GM18861 (cell line): ENCODE data around the gene FBXO44.
"Not testable (repeated sequence)": the region's sequence is repeated elsewhere in the genome, so short reads cannot be mapped to it uniquely, and the experiment has no call there.

Experiments
- ATAC-seq: cut with Tn5 transposase; IDR thresholded peaks from one replicate; pipeline ENCODE4 v1.9.1; 2021; ENCODE audit not compliant: unreplicated experiment

FBXO44 gene

GRCh38 chr1:11654137-11654938, at the start of gene FBXO44, which contains the start of gene FBXO2:
Gene FBXO44, plus strand, starts transcription at chr1:11654877. Its CDS starts 959 bp downstream, at chr1:11655836.
Gene FBXO2, minus strand, starts transcription at chr1:11654429. Its CDS starts 89 bp downstream, at chr1:11654340.
- ATAC-seq: no peak

GRCh38 chr1:11606775-11607174, 47.9 kb upstream of the FBXO44 start:
- ATAC-seq: no peak

- ATAC-seq: not testable (repeated sequence)
Observed at GRCh38 chr1:11608596-11609130, 46.0 kb upstream of the FBXO44 start.

- ATAC-seq: not testable (repeated sequence)
Observed at GRCh38 chr1:11609378-11609777, 45.3 kb upstream of the FBXO44 start.

- no peak for ATAC-seq
Observed at GRCh38 chr1:11610629-11611180, 44.0 kb upstream of the FBXO44 start.

DNA sequence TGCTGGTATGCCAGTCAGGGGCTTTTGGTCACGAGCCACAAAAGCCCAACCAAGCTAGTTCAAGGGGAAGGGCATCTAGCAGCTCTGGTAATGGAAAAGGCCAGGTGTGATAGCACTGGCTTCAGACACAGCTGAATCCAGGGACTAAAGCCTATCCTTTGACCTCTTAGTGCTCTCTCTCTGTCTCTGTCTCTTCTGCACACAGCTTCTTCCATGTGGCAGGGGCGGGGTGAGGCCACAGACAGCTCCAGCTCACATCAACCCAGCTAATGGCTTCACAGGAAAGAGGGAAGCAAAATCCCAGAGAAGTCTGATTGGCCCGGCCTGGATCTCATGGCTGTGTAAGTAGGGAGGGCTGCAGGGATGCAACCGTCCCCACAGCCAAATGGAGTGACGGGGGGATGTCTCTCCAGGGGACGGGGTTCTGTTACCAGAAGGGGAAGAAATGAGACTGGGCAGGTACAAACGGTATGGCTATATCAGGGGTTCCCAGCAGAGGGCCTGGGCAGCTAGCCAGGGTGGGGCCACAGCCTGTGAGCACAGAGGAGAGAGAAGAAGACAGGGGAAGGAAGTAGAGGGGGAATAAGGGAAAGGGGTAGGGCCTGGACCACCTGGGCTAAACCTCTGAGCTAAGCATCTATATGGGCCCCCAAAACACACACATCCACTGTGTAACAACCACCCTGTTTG, 42.9 kb upstream of the FBXO44 start:
- ATAC-seq: no peak

DNA sequence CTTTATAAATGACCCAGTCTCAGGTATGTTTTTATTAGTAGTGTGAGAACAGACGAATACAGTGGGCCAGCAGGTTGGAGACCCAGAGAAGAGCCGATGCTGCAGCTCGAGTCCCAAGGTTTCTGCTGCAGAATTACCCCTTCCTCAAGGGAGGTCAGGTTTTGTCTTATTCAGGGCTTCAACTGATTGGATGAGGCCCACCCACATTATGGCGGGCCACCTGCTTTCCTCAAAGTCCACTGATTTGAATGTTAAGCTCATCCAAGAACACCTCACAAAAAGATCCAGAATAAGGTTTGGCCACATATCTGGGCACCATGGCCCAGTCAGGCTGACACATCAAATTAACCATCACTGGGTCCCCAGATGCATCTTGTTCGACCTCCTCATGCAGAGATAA, 41.3 kb upstream of the FBXO44 start:
- no peak for ATAC-seq

- ATAC-seq: no peak
Observed at GRCh38 chr1:11615090-11615489, 39.6 kb upstream of the FBXO44 start.

DNA sequence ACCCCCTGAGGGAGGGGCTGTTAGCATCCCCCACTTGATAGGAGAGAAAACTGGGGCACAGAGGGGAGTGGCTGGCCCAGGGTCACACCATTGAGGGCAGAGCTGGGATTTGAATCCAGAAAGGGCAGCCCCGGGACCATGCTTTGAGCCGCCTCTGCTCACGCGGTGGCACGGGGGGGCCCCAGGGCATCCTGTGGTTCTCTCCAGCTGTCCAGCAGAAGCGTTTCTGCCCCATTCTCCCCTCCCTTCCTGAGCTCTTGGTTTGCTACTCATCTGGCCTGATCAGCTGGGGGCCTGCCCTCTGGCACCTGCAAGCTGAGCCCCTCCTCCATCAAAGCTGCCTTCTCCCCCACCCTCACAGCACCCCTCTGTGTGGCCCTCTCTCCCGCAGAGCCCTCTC, 37.9 kb upstream of the FBXO44 start:
- no peak for ATAC-seq

DNA sequence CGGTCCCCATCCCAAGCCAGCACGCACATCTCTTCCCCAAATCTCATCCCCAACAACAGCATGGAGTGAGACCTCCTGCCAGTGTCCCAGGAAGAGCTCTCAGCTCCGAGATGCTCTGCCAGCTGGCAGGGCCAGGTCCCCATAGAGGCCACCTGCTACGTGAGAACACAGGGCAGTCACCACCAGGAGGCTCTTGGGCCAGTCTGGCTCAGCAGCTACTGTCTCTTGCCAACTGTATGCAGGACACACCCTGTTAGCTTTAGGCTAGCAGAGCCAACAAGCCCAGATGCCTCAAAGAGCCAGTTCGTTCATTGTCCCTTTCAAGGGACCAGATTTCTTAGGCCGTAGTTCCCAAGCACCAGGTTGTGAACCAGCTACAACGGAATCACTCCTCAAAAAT, 37.4 kb upstream of the FBXO44 start:
- no peak for ATAC-seq

GRCh38 chr1:11617741-11618140, 36.9 kb upstream of the FBXO44 start:
- ATAC-seq: no peak

DNA sequence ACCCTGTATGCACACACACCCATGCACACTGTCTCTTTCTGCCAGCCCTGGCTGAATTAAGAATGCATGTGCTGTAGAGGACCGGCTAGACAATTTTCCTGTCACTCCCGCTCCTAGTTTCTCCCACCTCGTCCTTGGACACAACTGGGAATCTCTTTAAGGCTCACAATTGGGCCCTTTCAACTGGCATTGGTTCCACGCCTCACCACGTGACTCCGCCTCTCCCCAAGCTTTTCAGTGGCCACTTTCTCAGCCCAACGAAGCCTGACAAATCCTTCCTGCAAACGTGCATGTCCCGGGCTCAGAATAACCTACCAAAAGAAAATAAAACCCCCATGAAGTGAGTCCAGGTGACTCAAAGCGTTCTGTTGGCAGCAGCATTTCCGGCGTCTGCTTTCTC, 34.3 kb upstream of the FBXO44 start:
- no peak for ATAC-seq

GRCh38 chr1:11620924-11621323, 33.8 kb upstream of the FBXO44 start:
- ATAC-seq: no peak

GRCh38 chr1:11622398-11622797, 32.3 kb upstream of the FBXO44 start:
- ATAC-seq: no peak

DNA sequence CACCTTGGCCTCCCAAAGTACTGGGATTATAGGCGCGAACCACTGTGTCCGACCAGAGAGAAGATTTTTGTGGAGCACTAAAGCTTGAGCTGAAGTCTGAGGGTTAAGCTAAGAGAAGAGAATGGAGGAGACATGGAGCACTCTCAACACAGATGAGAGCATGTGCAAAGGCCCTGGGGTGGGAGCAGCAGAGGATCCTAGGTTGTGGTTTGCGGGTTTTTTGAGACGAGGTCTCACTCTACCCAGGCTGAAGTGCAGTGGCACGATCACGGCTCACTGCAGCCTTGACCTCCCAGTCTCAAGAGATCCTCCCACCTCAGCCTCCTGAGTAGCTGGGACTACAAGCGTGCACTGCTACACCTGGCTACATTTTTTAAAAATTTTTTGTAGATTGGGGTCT, 31.0 kb upstream of the FBXO44 start:
- ATAC-seq: no peak

- no peak for ATAC-seq
Observed at GRCh38 chr1:11626551-11626950, 28.1 kb upstream of the FBXO44 start.

DNA sequence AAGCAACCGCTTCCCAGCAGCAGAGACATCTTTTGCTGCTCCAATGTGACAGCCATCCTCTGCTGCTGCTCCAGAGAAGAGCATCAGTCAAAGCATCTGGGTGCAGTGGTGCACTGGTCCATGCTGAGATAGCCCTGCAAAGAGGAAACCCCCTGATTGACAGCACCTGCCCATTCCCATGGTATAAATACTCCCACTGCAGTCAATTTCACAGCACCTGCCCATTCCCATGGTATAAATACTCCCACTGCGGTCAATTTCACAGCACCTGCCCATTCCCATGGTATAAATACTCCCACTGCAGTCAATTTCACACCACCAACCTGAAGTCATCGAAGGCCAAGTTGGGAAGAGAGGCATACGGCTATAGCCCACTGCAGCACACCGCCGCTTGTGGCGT, 25.9 kb upstream of the FBXO44 start:
- no peak for ATAC-seq

GRCh38 chr1:11629184-11630016, 25.3 kb upstream of the FBXO44 start:
- no peak for ATAC-seq

DNA sequence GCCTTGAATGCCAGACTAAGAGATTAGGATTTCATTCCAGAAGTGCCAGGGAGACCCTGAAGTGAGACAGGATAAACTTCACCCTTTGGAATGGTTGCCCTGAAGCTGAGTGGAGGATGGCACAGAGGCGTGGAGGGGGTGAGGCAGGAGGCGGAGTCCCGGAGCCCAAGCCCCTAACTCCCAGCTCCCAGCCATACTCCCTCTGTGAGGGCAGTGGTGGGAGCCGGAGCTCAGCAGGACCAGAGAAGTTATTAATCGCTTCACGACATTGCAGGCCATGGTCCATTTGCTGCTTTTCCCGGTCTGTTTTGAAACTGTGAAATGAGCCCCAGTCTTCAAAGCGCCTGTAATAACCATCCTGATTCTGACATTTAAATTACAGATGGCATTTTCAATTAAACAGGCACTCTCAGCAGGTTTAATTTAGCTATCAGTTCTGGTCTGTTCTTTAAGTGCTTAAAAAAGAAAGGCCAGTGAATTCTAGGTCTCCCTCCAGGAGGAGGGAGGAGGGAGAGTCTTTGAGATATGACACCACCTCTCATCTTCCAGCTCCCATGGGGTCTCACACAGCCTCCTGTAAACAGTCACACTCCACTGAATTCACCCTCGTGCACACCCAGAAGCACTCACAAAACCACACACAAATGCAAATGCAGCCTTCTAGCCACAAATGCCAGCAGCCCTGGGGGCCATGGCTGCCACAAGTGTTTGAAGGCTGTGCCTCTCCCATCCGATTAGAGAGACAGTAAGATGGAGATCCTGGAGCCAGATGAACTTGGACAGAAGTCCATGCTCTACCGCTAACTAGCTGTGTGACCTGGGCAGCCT, 20.1 kb upstream of the FBXO44 start:
- no peak for ATAC-seq

GRCh38 chr1:11638121-11638520, 16.6 kb upstream of the FBXO44 start:
- no peak for ATAC-seq
